H9 (cell line): ENCODE data around the gene NTSR1. TPM values are rescaled to one million over a fixed set of nuclear protein-coding genes. Genes with fewer than 3 reads are reported as not detected.

Experiments
- DNase-seq: peaks from one replicate; pipeline ENCODE4 v3.0.0-alpha.2; 2017
- H2AFZ ChIP-seq: one replicate; pipeline ENCODE4 v1.6.1; 2013; ENCODE audit warnings: mild to moderate bottlenecking, low read length, control low read depth, moderate library complexity
- H2AK5ac ChIP-seq: 2 replicates; pipeline ENCODE4 v1.6.1; 2013; ENCODE audit warnings: low read length, control low read depth, mixed read lengths; ENCODE audit not compliant: insufficient read length
- H2BK120ac ChIP-seq: one replicate; pipeline ENCODE4 v1.6.1; 2013; ENCODE audit warnings: low read depth, mild to moderate bottlenecking, low read length, control low read depth, inconsistent platforms; ENCODE audit not compliant: poor library complexity, severe bottlenecking
- H2BK12ac ChIP-seq: 2 replicates; pipeline ENCODE4 v1.6.1; 2013; ENCODE audit warnings: low read length, control low read depth, mixed read lengths, low read depth; ENCODE audit not compliant: insufficient read length
- H2BK15ac ChIP-seq: 2 replicates; pipeline ENCODE4 v1.6.1; 2013; ENCODE audit warnings: low read depth, low read length, control low read depth
- H2BK20ac ChIP-seq: one replicate; pipeline ENCODE4 v1.6.1; 2013; ENCODE audit warnings: low read depth, mild to moderate bottlenecking, low read length, control low read depth, inconsistent platforms; ENCODE audit not compliant: poor library complexity, severe bottlenecking
- H2BK5ac ChIP-seq: 2 replicates; pipeline ENCODE4 v1.6.1; 2013; ENCODE audit warnings: low read length, control low read depth, mixed read lengths; ENCODE audit not compliant: insufficient read length
- H3K14ac ChIP-seq: 2 replicates; pipeline ENCODE4 v1.6.1; 2013; ENCODE audit warnings: low read length, control low read depth; ENCODE audit not compliant: insufficient read depth
- H3K18ac ChIP-seq: 2 replicates; pipeline ENCODE4 v1.6.1; 2013; ENCODE audit warnings: low read depth, mild to moderate bottlenecking, mixed read lengths, low read length, control low read depth; ENCODE audit not compliant: insufficient read length
- H3K23ac ChIP-seq: 2 replicates; pipeline ENCODE4 v1.6.1; 2013; ENCODE audit warnings: low read length, control low read depth, mixed read lengths, low read depth; ENCODE audit not compliant: insufficient read length
- H3K23me2 ChIP-seq: 2 replicates; pipeline ENCODE4 v1.6.1; 2013; ENCODE audit warnings: low read depth, mild to moderate bottlenecking, mixed read lengths, low read length, control low read depth; ENCODE audit not compliant: insufficient read length, poor library complexity, severe bottlenecking
- H3K27ac ChIP-seq: 2 replicates; pipeline ENCODE4 v1.5.1; 2013; ENCODE audit warnings: low read length, control low read depth, mixed read lengths, low read depth; ENCODE audit not compliant: insufficient read length
- H3K27me3 ChIP-seq: 2 replicates; pipeline ENCODE4 v1.6.1; 2013; ENCODE audit warnings: low read length, control low read depth, inconsistent platforms; ENCODE audit not compliant: insufficient read depth
- H3K4ac ChIP-seq: 2 replicates; pipeline ENCODE4 v1.6.1; 2013; ENCODE audit warnings: low read depth, mild to moderate bottlenecking, control low read depth, inconsistent platforms, low read length, moderate library complexity
- H3K4me1 ChIP-seq: 2 replicates; pipeline ENCODE4 v1.6.1; 2013; ENCODE audit warnings: low read length, control low read depth, inconsistent platforms; ENCODE audit not compliant: insufficient read depth
- H3K4me2 ChIP-seq: 2 replicates; pipeline ENCODE4 v1.6.1; 2013; ENCODE audit warnings: low read length, control low read depth, mixed read lengths; ENCODE audit not compliant: insufficient read length, insufficient read depth
- H3K56ac ChIP-seq: 2 replicates; pipeline ENCODE4 v1.6.1; 2013; ENCODE audit warnings: low read depth, mild to moderate bottlenecking, mixed read lengths, low read length, control low read depth; ENCODE audit not compliant: insufficient read length
- H3K79me1 ChIP-seq: 2 replicates; pipeline ENCODE4 v1.6.1; 2013; ENCODE audit warnings: low read depth, mild to moderate bottlenecking, moderate library complexity, low read length, control low read depth, inconsistent platforms; ENCODE audit not compliant: insufficient read depth, poor library complexity, severe bottlenecking
- H3K79me2 ChIP-seq: 2 replicates; pipeline ENCODE4 v1.6.1; 2013; ENCODE audit warnings: low read length, control low read depth, inconsistent platforms; ENCODE audit not compliant: insufficient read depth
- H3K9ac ChIP-seq: 2 replicates; pipeline ENCODE4 v1.6.1; 2013; ENCODE audit warnings: low read length, control low read depth, mixed read lengths; ENCODE audit not compliant: insufficient read length; ENCODE audit errors: extremely low read depth
- H3K9me3 ChIP-seq: one replicate; pipeline ENCODE4 v1.6.1; 2013; ENCODE audit warnings: low read depth, low read length, inconsistent platforms; ENCODE audit not compliant: control insufficient read depth
- H3T11ph ChIP-seq: one replicate; pipeline ENCODE4 v1.6.1; 2013; ENCODE audit warnings: mild to moderate bottlenecking, low read length, control low read depth, inconsistent platforms
- H4K20me1 ChIP-seq: one replicate; pipeline ENCODE4 v1.6.1; 2013; ENCODE audit not compliant: control insufficient read depth, insufficient read length, insufficient read depth
- H4K5ac ChIP-seq: 2 replicates; pipeline ENCODE4 v1.6.1; 2013; ENCODE audit warnings: low read depth, mild to moderate bottlenecking, mixed read lengths, low read length, control low read depth; ENCODE audit not compliant: insufficient read length
- H4K8ac ChIP-seq: replicated peaks from 2 replicates; pipeline ENCODE4 v1.6.1; 2013; ENCODE audit warnings: low read length, control low read depth, mixed read lengths, low read depth; ENCODE audit not compliant: insufficient read length
- H4K91ac ChIP-seq: 2 replicates; pipeline ENCODE4 v1.6.1; 2013; ENCODE audit warnings: low read depth, mild to moderate bottlenecking, moderate library complexity, mixed read lengths, low read length, control low read depth; ENCODE audit not compliant: insufficient read length
- H3K27ac Mint-ChIP-seq, 3 experiments: 2 replicates in 2 of 3; 3 replicates in 1 of 3; pipeline ENCODE4 v1.8.0; 2020 to 2021; ENCODE audit warnings: mixed read lengths in 3 of 3, mild to moderate bottlenecking in 1 of 3, moderate library complexity in 1 of 3
- H3K27me3 Mint-ChIP-seq: 2 replicates; pipeline ENCODE4 v1.8.0; 2021; ENCODE audit warnings: low read depth, mild to moderate bottlenecking, moderate library complexity, mixed read lengths
- H3K36me3 Mint-ChIP-seq, 3 experiments: 2 replicates in 2 of 3; 3 replicates in 1 of 3; pipeline ENCODE4 v1.8.0; 2020 to 2021; ENCODE audit warnings: low read depth in 3 of 3, mixed read lengths in 3 of 3; ENCODE audit not compliant: insufficient read depth in 1 of 3
- H3K4me1 Mint-ChIP-seq, 2 experiments: 2 replicates each; pipeline ENCODE4 v1.8.0; 2020; ENCODE audit warnings: mixed read lengths in 2 of 2
- H3K4me3 Mint-ChIP-seq, 2 experiments: 2 replicates in 1 of 2; 3 replicates in 1 of 2; pipeline ENCODE4 v1.8.0; 2020 to 2021; ENCODE audit warnings: mild to moderate bottlenecking in 2 of 2, mixed read lengths in 2 of 2, moderate library complexity in 1 of 2
- H3K9me3 Mint-ChIP-seq, 2 experiments: 2 replicates in 1 of 2; 3 replicates in 1 of 2; pipeline ENCODE4 v1.8.0; 2020; ENCODE audit warnings: mild to moderate bottlenecking in 2 of 2, mixed read lengths in 2 of 2, moderate library complexity in 1 of 2
- WGBS: extraction: QIAGEN DNeasy Blood & Tissue Kit; methylation state at CpG from one replicate; pipeline ENCODE4 v1.1.7; 2013; ENCODE audit warnings: missing lambda C conversion rate, low lambda C conversion rate, mixed read lengths; ENCODE audit not compliant: insufficient read length; ENCODE audit errors: extremely low coverage; 5-methylcytosine and 5-hydroxymethylcytosine counted together
- total RNA-seq: library from RNA; stranded (reverse); gene quantifications from 2 replicates; pipeline ENCODE4 v1.2.1, GENCODE V29; 2021
- TF ChIP-seq, protein P1 (sequence below): fragments of 200-600 bp; sonication (generic); conservative IDR thresholded peaks from 3 replicates; pipeline ENCODE4 v1.8.0; 2021; ENCODE audit warnings: antibody characterized with exemption, mild to moderate bottlenecking

Gene NTSR1
- total RNA-seq, 1 experiment from 2014 or later, result 0.11 TPM

DNA sequence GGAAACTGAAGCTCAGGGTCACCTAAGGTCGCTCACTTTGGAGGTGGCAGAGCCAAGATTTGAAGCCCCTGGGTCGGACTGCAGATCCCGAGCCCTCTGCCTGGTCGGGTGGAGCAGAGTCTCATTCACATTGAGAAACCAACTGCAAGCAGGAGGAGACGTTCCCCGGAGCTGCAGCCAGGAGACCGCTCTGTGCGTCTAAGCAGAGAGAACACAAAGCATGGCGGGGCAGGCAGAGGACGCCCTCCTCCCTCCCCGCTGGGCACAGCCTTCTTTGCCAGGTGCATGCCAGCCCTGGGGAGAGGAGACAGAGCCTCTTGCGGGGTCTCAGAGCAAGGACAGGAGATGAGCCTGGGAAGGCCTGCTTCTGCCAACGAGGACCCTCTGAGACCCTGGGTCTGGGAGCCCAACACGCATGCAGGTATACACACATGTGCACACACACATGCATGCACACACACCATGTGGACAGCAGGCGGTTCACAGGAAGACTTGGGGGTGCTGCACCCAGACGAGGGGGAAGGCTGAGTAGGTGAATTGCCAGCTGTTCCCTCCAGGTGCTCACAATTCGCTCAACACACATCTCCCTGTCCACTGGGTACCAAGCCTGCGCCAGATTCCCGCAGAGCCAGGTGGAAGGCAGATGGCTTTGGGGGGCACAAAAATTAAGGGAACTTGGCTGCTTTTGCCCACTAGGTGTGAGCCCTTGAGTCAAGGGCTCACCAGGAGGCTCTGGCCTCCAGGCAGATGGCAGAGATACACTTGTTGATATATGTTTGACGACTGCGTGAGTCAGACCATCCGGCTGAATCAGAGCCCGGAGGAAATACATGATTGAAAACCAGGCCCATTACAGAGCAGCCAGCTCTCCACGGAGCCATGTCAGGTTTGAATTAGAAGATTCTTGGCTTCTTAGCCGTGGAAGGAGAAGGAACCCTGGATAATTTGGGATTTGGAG lies 5.5 kb upstream of the NTSR1 start:
- Histone ChIP-seq H3T11ph (no peak overlapping the region), H3K27me3 (no peaks in the 10 kb centered on the region; the same call in 1 of the 2 replicates), H3K79me2 (no peaks in the 10 kb centered on the region), H4K91ac (no peak overlapping the region), H2BK15ac (no peak overlapping the region), H4K8ac (no peak overlapping the region), H4K5ac (no peak overlapping the region), H3K9me3 (no peaks in the 10 kb centered on the region), H3K4me1 (no peaks in the 10 kb centered on the region), H3K9ac (no peak overlapping the region), H3K14ac (no peak overlapping the region; the same call in 1 of the 2 replicates), H3K23me2 (peaks cover 3% of the 10 kb centered on the region), H3K79me1 (no peaks in the 10 kb centered on the region), H3K23ac (no peak overlapping the region), H4K20me1 (no peaks in the 10 kb centered on the region), H2AFZ (no peak overlapping the region), H2BK5ac (no peak overlapping the region), H2AK5ac (no peak overlapping the region), H3K27ac (no peak overlapping the region), H3K4me2 (no peak overlapping the region), H2BK20ac (no peak overlapping the region), H3K4ac (no peak overlapping the region), H3K18ac (no peak overlapping the region), H2BK120ac (no peak overlapping the region), H3K56ac (no peak overlapping the region), H2BK12ac (no peak overlapping the region)
- H3K9me3 Mint-ChIP-seq, result no peaks in the 10 kb centered on the region
- H3K4me3 Mint-ChIP-seq, result no peak overlapping the region
- peaks cover 41% of the 10 kb centered on the region for H3K27me3 Mint-ChIP-seq
- TF ChIP-seq, protein P1, sequence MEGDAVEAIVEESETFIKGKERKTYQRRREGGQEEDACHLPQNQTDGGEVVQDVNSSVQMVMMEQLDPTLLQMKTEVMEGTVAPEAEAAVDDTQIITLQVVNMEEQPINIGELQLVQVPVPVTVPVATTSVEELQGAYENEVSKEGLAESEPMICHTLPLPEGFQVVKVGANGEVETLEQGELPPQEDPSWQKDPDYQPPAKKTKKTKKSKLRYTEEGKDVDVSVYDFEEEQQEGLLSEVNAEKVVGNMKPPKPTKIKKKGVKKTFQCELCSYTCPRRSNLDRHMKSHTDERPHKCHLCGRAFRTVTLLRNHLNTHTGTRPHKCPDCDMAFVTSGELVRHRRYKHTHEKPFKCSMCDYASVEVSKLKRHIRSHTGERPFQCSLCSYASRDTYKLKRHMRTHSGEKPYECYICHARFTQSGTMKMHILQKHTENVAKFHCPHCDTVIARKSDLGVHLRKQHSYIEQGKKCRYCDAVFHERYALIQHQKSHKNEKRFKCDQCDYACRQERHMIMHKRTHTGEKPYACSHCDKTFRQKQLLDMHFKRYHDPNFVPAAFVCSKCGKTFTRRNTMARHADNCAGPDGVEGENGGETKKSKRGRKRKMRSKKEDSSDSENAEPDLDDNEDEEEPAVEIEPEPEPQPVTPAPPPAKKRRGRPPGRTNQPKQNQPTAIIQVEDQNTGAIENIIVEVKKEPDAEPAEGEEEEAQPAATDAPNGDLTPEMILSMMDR, result no peak
- WGBS, result no CpG with 5 or more reads among the region's 25 CpGs
- H3K27ac Mint-ChIP-seq, result no peak overlapping the region
- no peaks in the 10 kb centered on the region for H3K36me3 Mint-ChIP-seq
- DNase-seq, result no peak
- H3K4me1 Mint-ChIP-seq, result peaks cover 5 to 11% of the 10 kb centered on the region in 2 experiments
